Iris pigment epithelial cell (primary cell): ENCODE data around the gene RIOK2.
"Not testable (repeated sequence)": the region's sequence is repeated elsewhere in the genome, so short reads cannot be mapped to it uniquely, and the experiment has no call there.

ENCODE experiments used
- DNase-seq: peaks from one replicate; pipeline ENCODE4 v3.0.0-alpha.2; 2011; ENCODE audit warnings: low read depth

Gene RIOK2

GRCh38 chr5:97183100-97183929, at the start of gene RIOK2:
Gene RIOK2 (minus strand): TSS chr5:97183247. CDS start chr5:97183191, 56 bp downstream.
- DNase-seq: peak; percentile 94

DNA sequence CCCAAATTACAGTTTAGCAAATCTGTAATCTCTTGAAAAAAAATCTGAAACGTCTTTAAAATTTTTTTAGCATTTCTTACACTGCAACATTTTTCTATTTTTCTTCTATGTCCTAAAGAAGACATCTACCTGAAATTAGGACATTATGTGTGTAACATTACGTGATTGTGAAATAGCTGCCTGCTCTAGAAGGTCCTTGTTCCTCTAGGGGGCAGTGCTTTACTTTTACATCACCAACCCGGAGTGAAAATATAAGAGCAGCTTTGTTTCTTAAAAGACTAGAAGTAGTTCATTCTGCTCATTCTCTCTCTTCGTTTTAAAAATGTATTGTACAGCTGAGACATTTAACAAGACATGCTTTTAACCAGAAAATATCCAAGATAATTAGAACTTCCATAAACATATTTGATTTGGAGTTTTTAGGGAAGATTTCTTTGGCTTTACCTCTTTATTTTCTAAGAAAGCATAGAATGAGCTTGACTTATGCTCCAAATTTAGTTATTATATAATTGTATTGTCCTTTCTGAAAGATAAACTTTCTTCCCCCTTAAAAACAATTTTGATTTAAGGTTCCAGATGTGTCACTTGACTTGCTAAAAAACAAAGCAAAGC, 48.1 kb upstream of the RIOK2 start:
- DNase-seq: peak; percentile 84

DNA sequence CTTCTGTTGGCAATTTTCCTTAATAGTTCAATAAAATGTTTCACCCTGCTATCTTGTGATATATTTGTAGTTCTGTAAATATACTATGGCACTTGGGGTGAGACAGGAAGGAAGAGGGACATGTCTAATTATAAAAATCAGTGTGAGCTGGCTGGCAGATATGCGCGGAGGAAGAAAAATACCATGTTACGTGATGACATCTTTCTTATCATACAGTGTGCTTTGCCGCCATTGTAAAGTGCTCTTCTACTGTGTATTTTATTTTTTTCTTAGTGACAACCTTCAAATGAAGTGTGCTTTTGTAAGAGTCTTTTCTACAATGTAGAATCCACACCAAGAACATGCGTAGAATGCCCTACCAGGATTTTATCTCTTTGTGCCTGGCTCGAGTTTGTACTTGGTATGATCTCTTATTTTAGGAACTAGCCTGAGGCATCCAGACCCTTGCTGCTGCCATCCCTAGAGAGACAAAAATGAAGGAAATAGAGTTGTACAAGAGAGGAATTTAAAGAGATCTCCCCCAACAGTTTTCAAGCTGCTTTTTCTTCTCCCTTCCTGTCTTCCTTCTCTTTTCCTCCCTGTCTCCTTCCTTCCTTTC, 46.7 kb upstream of the RIOK2 start:
- no peak for DNase-seq

GRCh38 chr5:97229196-97229595, 46.1 kb upstream of the RIOK2 start:
- DNase-seq: no peak

DNA sequence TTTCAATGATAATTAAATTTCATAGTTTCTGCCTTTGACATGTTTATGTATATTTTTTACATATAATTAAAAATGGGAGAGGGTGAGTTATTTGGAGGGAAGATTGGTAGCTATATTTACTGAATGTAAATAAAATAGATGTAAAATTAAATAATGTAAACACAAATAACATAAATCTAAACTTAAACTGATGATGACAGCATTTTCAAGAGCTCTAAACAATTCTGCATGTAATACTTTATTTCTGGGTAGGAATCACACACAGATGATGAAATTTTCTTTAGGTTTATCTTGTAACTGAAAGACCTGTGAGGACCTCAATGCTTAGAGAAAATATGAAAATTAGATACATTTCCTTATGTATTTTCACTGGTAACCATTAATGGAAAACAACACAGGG, 42.2 kb upstream of the RIOK2 start:
- DNase-seq: no peak

- peak; percentile 66 for DNase-seq
Observed at GRCh38 chr5:97224112-97224750, 41.2 kb upstream of the RIOK2 start.

GRCh38 chr5:97223596-97223995, 40.5 kb upstream of the RIOK2 start:
- no peak for DNase-seq

GRCh38 chr5:97209343-97209742, 26.3 kb upstream of the RIOK2 start:
- DNase-seq: no peak

DNA sequence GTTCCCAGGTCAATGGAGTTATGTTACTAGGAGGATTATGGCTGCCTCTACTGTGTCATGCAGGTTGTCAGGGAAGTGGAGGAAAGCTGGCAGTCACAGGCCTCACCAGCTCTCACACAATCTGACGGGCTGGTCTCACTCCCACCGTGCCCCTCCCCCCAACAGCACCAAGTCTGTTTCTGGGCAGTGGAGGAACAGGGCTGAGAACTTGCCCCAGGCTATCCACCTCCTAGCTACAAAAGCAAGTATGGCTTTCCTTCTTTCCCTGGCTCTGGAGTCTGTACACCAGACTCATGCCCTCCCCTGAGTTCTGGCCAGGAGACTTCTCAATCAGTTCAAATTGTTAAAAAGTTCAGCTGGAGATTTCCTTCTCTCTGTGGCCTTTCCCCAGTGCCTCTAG, 25.7 kb upstream of the RIOK2 start:
- no peak for DNase-seq

- no peak for DNase-seq
Observed at GRCh38 chr5:97208184-97208713, 25.2 kb upstream of the RIOK2 start.

GRCh38 chr5:97194366-97194765, 11.3 kb upstream of the RIOK2 start:
- no peak for DNase-seq

DNA sequence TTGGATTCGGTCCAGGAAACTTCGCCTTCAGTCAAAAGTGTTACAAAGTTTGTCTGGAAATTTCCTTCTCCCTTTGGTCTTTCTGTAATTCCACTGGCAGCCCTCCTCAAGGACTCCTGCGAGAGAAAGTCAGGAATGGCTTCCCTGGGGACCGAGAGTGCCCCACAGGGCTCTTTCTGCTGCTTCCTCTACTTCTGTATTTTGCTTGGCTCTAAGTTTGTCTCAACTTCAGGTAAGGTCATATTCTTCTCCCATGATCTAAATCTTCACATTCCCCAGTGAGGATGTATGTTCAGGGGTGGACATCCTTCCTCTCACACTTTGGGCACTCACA, 10.3 kb upstream of the RIOK2 start:
- DNase-seq: no peak

GRCh38 chr5:97192580-97193354, 9.7 kb upstream of the RIOK2 start:
- DNase-seq: peak; percentile 48

DNA sequence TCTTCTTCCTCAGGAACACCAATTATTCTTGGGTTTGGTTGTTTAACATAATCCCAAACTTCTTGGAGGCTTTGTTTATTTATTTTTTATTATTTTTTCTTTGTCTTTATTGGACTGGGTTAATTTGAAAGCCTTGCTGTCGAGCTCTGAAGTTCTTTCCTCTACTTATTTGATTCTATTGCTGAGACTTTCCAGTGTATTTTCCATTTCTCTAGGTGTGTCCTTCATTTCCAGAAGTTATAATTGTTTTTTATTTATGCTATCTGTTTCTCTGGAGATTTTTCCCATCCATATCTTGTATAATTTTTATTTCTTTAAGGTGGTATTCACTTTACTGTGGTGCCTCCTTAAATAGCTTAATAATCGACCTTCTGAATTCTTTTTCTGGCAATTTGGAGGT, 8.8 kb upstream of the RIOK2 start:
- DNase-seq: no peak

- not testable (repeated sequence) for DNase-seq
Observed at GRCh38 chr5:97189523-97189922, 6.5 kb upstream of the RIOK2 start.

- no peak for DNase-seq
Observed at GRCh38 chr5:97183930-97184213, 825 bp upstream of the RIOK2 start.

DNA sequence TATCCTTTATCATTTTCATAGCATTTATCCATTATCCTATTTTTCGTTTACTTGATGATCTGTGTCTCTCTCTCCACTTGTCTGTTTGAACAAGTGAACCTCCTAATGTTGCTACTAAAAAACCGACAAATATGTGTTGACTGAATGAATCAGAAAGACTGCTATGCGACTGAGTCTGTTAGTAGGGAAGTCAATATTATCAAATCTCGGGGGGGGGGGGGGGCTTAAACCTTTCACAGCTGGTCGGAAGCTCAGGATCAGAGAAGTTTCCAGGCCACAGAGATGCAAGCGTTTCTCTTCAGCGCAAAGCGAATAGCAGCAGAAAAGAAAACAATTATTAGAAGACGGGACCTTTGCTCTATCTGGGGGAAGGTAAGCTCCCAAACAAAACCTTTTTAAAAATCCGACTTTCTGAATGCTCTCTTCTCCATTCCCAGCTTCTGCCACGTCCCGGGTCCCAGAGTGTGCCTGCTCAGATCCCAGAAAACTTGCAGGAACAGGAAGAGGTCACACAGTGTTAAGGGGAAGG, 412 bp downstream of the RIOK2 start:
- peak; percentile 61 for DNase-seq

- peak; percentile 65 for DNase-seq
Observed at GRCh38 chr5:97181856-97182545, 1.0 kb downstream of the RIOK2 start.

DNA sequence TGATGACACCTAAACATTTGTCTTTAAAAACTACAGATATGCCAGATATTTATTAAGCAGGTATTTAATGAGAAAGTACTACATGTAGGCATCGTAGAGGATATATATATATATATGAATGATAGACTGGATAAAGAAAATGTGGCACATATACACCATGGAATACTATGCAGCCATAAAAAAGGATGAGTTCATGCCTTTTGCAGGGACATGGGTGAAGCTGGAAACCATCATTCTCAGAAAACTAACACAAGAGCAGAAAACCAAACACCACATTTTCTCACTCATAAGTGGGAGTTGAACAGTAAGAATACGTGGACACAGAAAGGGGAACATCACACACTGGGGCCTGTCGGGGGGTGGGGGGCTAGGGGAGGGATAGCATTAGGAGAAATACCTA, 3.6 kb downstream of the RIOK2 start:
- DNase-seq: not testable (repeated sequence)

GRCh38 chr5:97172227-97172626, 10.8 kb downstream of the RIOK2 start:
- no peak for DNase-seq

DNA sequence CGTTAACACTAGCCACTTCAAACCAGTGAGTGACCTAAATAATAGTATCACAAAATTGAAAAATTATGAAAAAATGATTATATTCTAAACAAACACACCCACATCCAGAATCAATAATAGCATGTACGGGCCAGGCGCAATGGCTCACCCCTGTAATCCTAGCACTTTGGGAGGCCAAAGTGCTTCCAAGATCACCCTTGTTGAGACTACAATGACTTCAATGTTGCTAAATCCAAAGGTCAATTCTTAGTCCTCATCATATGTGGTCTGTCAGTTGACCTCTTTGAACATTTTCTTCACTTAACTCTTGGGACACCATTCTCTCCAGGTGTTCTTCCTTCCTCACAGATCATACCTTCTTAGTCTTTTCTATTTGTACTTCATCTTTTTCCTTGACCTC, 11.3 kb downstream of the RIOK2 start:
- no peak for DNase-seq
